NCI-H2171 (cell line): ENCODE measurements around the gene ZCCHC12.
A peak's percentile ranks its signal among the peaks of the same experiment; 100 is the strongest.
"Not testable (repeated sequence)": the region's sequence is repeated elsewhere in the genome, so short reads cannot be mapped to it uniquely, and the experiment has no call there.

ENCODE experiments used
- DNase-seq: peaks from one replicate; lab custom pipeline; 2025; lab: John Stamatoyannopoulos, UW

The ZCCHC12 gene

GRCh38 chrX:118823263-118824172 is at the start of gene ZCCHC12:
ZCCHC12 (plus strand) TSS chrX:118823824; CDS start chrX:118825245, 1,421 bp downstream.
- DNase-seq = no peak

GRCh38 chrX:118779581-118779980 is 44.0 kb upstream of the ZCCHC12 start:
- DNase-seq = no peak

- no peak for DNase-seq
These were observed 43.1 kb upstream of the ZCCHC12 start for GRCh38 chrX:118780509-118780908.

- DNase-seq = no peak
These were observed 42.7 kb upstream of the ZCCHC12 start for GRCh38 chrX:118780911-118781310.

GRCh38 chrX:118795528-118796280 is 27.9 kb upstream of the ZCCHC12 start:
- no peak for DNase-seq

- DNase-seq = no peak
These were observed 20.8 kb upstream of the ZCCHC12 start for GRCh38 chrX:118802857-118803256.

GRCh38 chrX:118807151-118808017 is 16.2 kb upstream of the ZCCHC12 start:
- DNase-seq = peak; percentile 0

GRCh38 chrX:118817257-118817656 is 6.4 kb upstream of the ZCCHC12 start:
- not testable (repeated sequence) for DNase-seq

GRCh38 chrX:118824173-118824730 is 628 bp downstream of the ZCCHC12 start:
- no peak for DNase-seq

- no peak for DNase-seq
These were observed 1.6 kb downstream of the ZCCHC12 start for GRCh38 chrX:118825227-118825626.

- no peak for DNase-seq
These were observed 15.8 kb downstream of the ZCCHC12 start for GRCh38 chrX:118839334-118839958.

- DNase-seq = no peak
These were observed 24.1 kb downstream of the ZCCHC12 start for GRCh38 chrX:118847676-118848075.

GRCh38 chrX:118853596-118853995 is 30.0 kb downstream of the ZCCHC12 start:
- DNase-seq = no peak

GRCh38 chrX:118855681-118856310 is 32.2 kb downstream of the ZCCHC12 start:
- no peak for DNase-seq

- DNase-seq = no peak
These were observed 33.4 kb downstream of the ZCCHC12 start for GRCh38 chrX:118857006-118857405.

- no peak for DNase-seq
These were observed 37.7 kb downstream of the ZCCHC12 start for GRCh38 chrX:118861338-118861737.

- no peak for DNase-seq
These were observed 38.5 kb downstream of the ZCCHC12 start for GRCh38 chrX:118862091-118862490.

- no peak for DNase-seq
These were observed 39.4 kb downstream of the ZCCHC12 start for GRCh38 chrX:118862979-118863378.

- DNase-seq = no peak
These were observed 40.5 kb downstream of the ZCCHC12 start for GRCh38 chrX:118864063-118864635.

- no peak for DNase-seq
These were observed 41.6 kb downstream of the ZCCHC12 start for GRCh38 chrX:118865231-118865630.
